Loucy (cell line): ENCODE data around the gene USP2.

Experiments
- H2AFZ ChIP-seq: fragments of 200-600 bp; sonication (generic); 2 replicates; pipeline ENCODE4 v1.6.0; 2016; ENCODE audit warnings: antibody characterized with exemption, mild to moderate bottlenecking, low read length, moderate library complexity
- H3F3A ChIP-seq: fragments of 200-600 bp; 2 replicates; pipeline ENCODE4 v1.6.0; 2016; ENCODE audit warnings: antibody characterized with exemption, low read depth, mild to moderate bottlenecking
- H3K27me3 ChIP-seq: fragments of 200-600 bp; sonication (generic); 2 replicates; pipeline ENCODE4 v1.6.1; 2014; ENCODE audit warnings: low read length, mild to moderate bottlenecking; ENCODE audit not compliant: insufficient read depth, poor library complexity, severe bottlenecking
- H3K36me3 ChIP-seq: fragments of 200-600 bp; sonication (generic); 2 replicates; pipeline ENCODE4 v1.6.1; 2016; ENCODE audit warnings: low read length; ENCODE audit not compliant: insufficient read depth
- H3K4me1 ChIP-seq: fragments of 200-600 bp; sonication (generic); 2 replicates; pipeline ENCODE4 v1.5.1; 2014; ENCODE audit warnings: low read length, mild to moderate bottlenecking; ENCODE audit not compliant: insufficient read depth, poor library complexity, severe bottlenecking
- H3K4me2 ChIP-seq: fragments of 200-600 bp; sonication (generic); 2 replicates; pipeline ENCODE4 v1.6.0; 2014; ENCODE audit warnings: antibody characterized with exemption, low read length, low read depth, mild to moderate bottlenecking; ENCODE audit not compliant: poor library complexity, severe bottlenecking
- H3K4me3 ChIP-seq: fragments of 200-600 bp; sonication (generic); 2 replicates; pipeline ENCODE4 v1.5.1; 2014; ENCODE audit warnings: low read length, mild to moderate bottlenecking, mixed read lengths; ENCODE audit not compliant: poor library complexity, severe bottlenecking
- H3K79me2 ChIP-seq: fragments of 200-600 bp; sonication (generic); 2 replicates; pipeline ENCODE4 v1.6.1; 2014; ENCODE audit warnings: low read length; ENCODE audit not compliant: insufficient read depth
- H3K9ac ChIP-seq: fragments of 200-600 bp; sonication (generic); 2 replicates; pipeline ENCODE4 v1.6.0; 2014; ENCODE audit warnings: mild to moderate bottlenecking, low read depth, low read length, moderate library complexity; ENCODE audit not compliant: poor library complexity, severe bottlenecking
- H3K9me2 ChIP-seq: fragments of 200-600 bp; sonication (generic); replicated peaks from 2 replicates; pipeline ENCODE4 v1.6.1; 2016; ENCODE audit warnings: low read depth, low read length, mixed read lengths
- H3K9me3 ChIP-seq: fragments of 200-600 bp; sonication (generic); 2 replicates; pipeline ENCODE4 v1.6.1; 2014; ENCODE audit warnings: mild to moderate bottlenecking, antibody characterized with exemption, low read length, low read depth; ENCODE audit not compliant: insufficient read depth
- H4K20me1 ChIP-seq: fragments of 200-600 bp; sonication (generic); 2 replicates; pipeline ENCODE4 v1.6.0; 2014; ENCODE audit warnings: antibody characterized with exemption, low read length, mild to moderate bottlenecking; ENCODE audit not compliant: insufficient read depth, poor library complexity, severe bottlenecking
- CTCF ChIP-seq: fragments of 200-600 bp; sonication (generic); conservative IDR thresholded peaks from 2 replicates; pipeline ENCODE4 v1.5.1; 2014; ENCODE audit warnings: mild to moderate bottlenecking, antibody characterized with exemption, low read length
- EZH2phosphoT487 ChIP-seq: fragments of 200-600 bp; IDR thresholded peaks from 2 replicates; pipeline ENCODE4 v1.6.1; 2018; ENCODE audit warnings: antibody characterized with exemption, mild to moderate bottlenecking, moderate library complexity, borderline replicate concordance

Gene USP2

DNA sequence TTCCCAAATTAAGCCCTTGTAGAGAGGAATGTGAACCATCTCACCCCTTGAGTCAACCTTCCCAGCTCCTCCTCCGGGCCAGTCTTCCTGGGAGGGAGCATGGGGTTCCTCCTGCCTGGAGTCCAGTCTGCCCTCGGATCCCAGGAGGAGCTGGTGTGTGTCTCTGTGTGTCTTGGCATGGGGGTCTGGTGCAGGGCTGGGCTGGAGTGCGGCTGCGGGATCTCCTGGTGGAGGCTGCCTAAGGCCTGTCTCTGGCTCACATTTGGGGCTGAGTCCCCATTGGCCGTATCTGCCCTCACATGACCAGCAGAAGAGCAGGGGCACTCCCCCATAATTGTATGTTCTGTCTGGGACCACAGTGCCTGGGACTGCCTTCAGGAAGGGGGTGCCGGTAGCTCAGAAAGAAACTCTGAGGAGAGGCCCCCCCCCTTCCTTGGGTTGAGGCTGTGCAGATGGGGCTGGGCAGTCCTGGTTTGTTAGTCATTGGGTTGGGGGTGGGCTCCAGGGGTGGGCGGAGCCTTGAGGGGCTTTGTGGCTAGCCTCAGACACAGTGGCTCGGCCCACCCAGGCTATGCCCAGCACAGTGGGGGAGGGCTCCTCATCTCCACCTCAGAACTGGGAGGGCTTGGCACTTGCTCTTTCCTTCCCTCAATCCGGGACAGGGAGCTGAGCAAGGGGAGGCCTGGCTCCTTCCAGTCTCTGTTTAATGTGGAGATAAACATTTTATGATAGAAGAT lies 43.7 kb downstream of the USP2 start:
- Histone ChIP-seq H3K4me3 (peak overlapping the region; percentile 99), H3K79me2 (peaks cover 39% of the 10 kb centered on the region), H3F3A (no peaks in the 10 kb centered on the region), H2AFZ (no peak overlapping the region), H4K20me1 (peaks cover 9% of the 10 kb centered on the region), H3K9ac (peak overlapping the region; percentile 100), H3K9me2 (no peaks in the 10 kb centered on the region), H3K9me3 (no peaks in the 10 kb centered on the region), H3K4me2 (peak overlapping the region; percentile 99), H3K27me3 (peaks cover 5% of the 10 kb centered on the region), H3K4me1 (peaks cover 50% of the 10 kb centered on the region), H3K36me3 (no peaks in the 10 kb centered on the region)
- TF ChIP-seq CTCF (no peak), EZH2phosphoT487 (no peak)

DNA sequence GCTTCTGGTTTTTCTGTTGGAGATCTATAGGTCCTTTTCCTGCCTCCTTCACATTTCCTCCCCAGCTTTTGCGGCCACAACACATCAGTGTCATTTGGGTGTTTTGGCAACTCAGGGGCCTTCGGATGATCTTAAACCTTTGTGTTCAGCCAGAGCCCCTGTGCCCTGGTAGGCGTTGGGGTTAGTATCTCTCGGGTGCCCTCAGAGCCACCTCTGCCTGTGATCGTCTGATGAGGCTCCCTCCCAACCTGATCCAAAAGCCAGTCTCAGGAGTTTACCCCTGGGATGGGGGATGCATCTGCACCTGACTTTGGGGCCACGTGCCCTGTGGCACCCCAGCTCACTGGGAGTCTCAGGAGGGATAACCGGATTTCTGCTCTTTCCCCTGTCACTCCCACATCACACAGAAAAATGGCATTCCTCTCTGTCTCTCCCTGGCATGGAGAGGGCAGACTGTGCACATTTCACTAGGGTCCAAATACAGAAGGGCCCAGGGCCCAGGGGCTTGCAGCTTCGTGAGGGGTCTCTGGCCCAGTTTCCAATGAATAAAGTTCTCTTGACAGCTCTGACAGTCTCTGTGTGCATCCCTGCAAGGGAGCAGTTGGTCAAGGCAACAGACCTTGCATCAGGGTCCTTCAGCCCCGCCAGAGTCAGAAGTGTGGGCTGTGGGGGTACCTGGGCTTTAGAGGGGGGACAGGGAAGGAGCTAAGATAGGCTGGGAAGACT lies 44.6 kb downstream of the USP2 start:
- Histone ChIP-seq H3K36me3 (no peaks in the 10 kb centered on the region), H3K9ac (peak overlapping the region; percentile 100), H3K9me3 (no peaks in the 10 kb centered on the region), H3K9me2 (no peaks in the 10 kb centered on the region), H3K79me2 (peaks cover 39% of the 10 kb centered on the region), H2AFZ (no peak overlapping the region), H3K4me3 (peak overlapping the region; percentile 99), H3K4me2 (peak overlapping the region; percentile 99), H3K27me3 (peaks cover 5% of the 10 kb centered on the region), H3F3A (no peaks in the 10 kb centered on the region), H4K20me1 (peaks cover 9% of the 10 kb centered on the region), H3K4me1 (peaks cover 51% of the 10 kb centered on the region)
- no peak for TF ChIP-seq EZH2phosphoT487
- no peak for TF ChIP-seq CTCF

DNA sequence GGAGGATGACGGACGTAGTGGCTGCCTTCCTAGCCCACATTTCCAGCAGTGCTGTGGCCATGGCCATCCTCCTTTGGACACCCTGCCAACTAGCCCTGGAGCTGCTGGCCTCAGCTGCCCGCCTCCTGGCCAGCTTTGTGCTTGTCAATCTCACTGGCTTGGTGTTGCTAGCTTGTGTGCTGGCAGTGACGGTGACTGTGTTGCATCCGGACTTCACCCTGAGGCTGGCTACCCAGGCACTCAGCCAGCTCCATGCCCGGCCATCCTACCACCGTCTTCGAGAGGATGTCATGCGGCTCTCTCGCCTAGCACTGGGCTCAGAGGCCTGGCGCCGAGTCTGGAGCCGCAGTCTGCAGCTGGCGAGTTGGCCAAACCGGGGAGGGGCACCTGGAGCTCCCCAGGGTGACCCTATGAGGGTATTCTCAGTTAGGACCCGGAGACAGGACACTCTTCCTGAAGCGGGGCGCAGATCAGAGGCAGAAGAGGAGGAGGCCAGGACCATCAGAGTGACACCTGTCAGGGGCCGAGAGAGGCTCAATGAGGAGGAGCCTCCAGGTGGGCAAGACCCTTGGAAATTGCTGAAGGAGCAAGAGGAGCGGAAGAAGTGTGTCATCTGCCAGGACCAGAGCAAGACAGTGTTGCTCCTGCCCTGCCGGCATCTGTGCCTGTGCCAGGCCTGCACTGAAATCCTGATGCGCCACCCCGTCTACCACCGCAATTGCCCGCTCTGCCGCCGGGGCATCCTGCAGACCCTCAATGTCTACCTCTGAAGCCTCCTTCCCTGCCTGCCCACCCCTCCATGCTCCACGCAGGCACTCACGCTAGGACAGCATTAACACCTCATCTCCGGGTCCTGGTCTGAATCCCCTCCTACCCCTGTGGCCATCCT lies 45.6 kb downstream of the USP2 start:
- no peak for TF ChIP-seq CTCF
- no peak for TF ChIP-seq EZH2phosphoT487
- H3K79me2 ChIP-seq = peaks cover 39% of the 10 kb centered on the region
- peak overlapping the region; percentile 99 for H3K4me2 ChIP-seq
- peak overlapping the region; percentile 99 for H3K4me3 ChIP-seq
- H3F3A ChIP-seq = no peaks in the 10 kb centered on the region
- H3K27me3 ChIP-seq = peaks cover 5% of the 10 kb centered on the region
- no peaks in the 10 kb centered on the region for H3K9me3 ChIP-seq
- H3K4me1 ChIP-seq = peaks cover 51% of the 10 kb centered on the region
- H2AFZ ChIP-seq = no peak overlapping the region
- H4K20me1 ChIP-seq = peaks cover 9% of the 10 kb centered on the region
- H3K9ac ChIP-seq = peak overlapping the region; percentile 100
- no peaks in the 10 kb centered on the region for H3K36me3 ChIP-seq
- no peaks in the 10 kb centered on the region for H3K9me2 ChIP-seq
